ENCODE data around the gene AFF3. TPM values are rescaled to one million over a fixed set of nuclear protein-coding genes. Genes with fewer than 3 reads are reported as not detected.

The AFF3 gene
- total and polyA plus RNA-seq, 2 donors (not counting 3 experiments of a cell fraction or from before 2014, with no cell fraction given): 0.06 to 0.07 TPM

DNA sequence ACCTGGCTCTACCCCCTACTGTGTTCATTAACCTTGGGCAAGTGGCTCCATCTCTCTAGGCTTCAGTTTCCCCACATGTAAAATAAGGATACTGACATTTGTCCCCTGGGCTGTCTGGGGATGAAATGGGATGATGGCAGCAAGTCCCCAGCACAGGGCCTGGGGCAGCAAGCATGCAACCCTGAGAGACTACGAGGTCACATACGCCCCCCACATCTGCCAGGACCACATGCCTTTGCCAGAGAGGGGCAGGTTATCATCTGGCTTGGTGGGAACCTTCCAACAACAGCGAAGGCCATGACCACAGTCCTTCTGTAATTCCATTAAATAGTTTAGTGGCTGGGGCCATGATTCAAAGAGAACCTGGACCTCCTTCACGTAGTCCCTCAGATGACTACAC, 506.7 kb downstream of the AFF3 start:
- Histone ChIP-seq H3K9me1 (replicated peaks; ENCODE audit: control insufficient read depth, extremely low read depth, insufficient read depth, low read length) (no peaks in the 10 kb centered on the region), H3K9me3 (replicated peaks; ENCODE audit: control insufficient read depth, insufficient read depth, low read length) (no peaks in the 10 kb centered on the region), H3K9ac (replicated peaks; ENCODE audit: extremely low read depth, insufficient read depth, low read length) (no peak overlapping the region), H3K4me3 (replicated peaks in 1 of 3; ENCODE audit: insufficient read depth in 1 of 3, low read depth in 1 of 3, low read length in 3 of 3) (no peak overlapping the region), H3K36me3 (ENCODE audit: control insufficient read depth in 2 of 2, extremely low read depth in 1 of 2, insufficient read depth in 2 of 2, low read length in 2 of 2) (no peaks in the 10 kb centered on the region), H3K4me1 (ENCODE audit: control insufficient read depth, extremely low read depth, insufficient read depth, low read length) (no peaks in the 10 kb centered on the region), H3K4me2 (ENCODE audit: insufficient read depth, low read length) (no peak overlapping the region), H3K27me3 (ENCODE audit: control insufficient read depth in 2 of 2, insufficient read depth in 2 of 2, low read length in 2 of 2) (no peaks in the 10 kb centered on the region), H3K79me2 (ENCODE audit: control insufficient read depth, insufficient read depth, low read length) (no peaks in the 10 kb centered on the region), H4K20me1 (replicated peaks; ENCODE audit: control insufficient read depth, extremely low read depth, insufficient read depth, low read length) (no peaks in the 10 kb centered on the region), H3K27ac (ENCODE audit: insufficient read depth, low read depth, low read length) (no peak overlapping the region), H2AFZ (ENCODE audit: low read depth, low read length) (no peak overlapping the region)
- ChIA-PET POLR2A (no interaction called here), CTCF (no interaction called here)
- no peak for FAIRE-seq
- no TSS peak for BruUV-seq (replicated peaks)
- intact Hi-C loops (cut with micrococcal nuclease): no loop called here
- no peak for DNase-seq (ENCODE audit: low read depth, low spot score)
- dilution Hi-C loops (cut with MboI; ENCODE audit: extremely low pct_ligation_motif_present, low sequenced_read_pairs): no loop called here
- TF ChIP-seq GATA2 (IDR thresholded peaks at IDR 0.05; ENCODE audit: insufficient read depth, insufficient read length, low read depth, low read length) (no peak), CTCF (IDR thresholded peaks at IDR 0.05; ENCODE audit: extremely low read depth in 1 of 2, insufficient read depth in 1 of 2, low read depth in 1 of 2, low read length in 2 of 2) (no peak), POLR2AphosphoS5 (IDR thresholded peaks at IDR 0.05; ENCODE audit: insufficient read depth, low read depth, low read length) (no peak)
- TF ChIP-seq, protein P1, sequence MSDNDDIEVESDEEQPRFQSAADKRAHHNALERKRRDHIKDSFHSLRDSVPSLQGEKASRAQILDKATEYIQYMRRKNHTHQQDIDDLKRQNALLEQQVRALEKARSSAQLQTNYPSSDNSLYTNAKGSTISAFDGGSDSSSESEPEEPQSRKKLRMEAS (IDR thresholded peaks at IDR 0.05; ENCODE audit: insufficient read depth, insufficient read length): no peak

- dilution Hi-C loops (cut with MboI; ENCODE audit: extremely low pct_ligation_motif_present, low sequenced_read_pairs) (no loop called here), intact Hi-C loops (cut with micrococcal nuclease) (no loop called here)
- no peaks in the 10 kb centered on the region for H3K9me3 ChIP-seq (replicated peaks; ENCODE audit: control insufficient read depth, insufficient read depth, low read length)
- ChIA-PET POLR2A (no interaction called here), CTCF (no interaction called here)
- no TSS peak for BruUV-seq (replicated peaks)
- DNase-seq (ENCODE audit: low read depth, low spot score) (no peak), FAIRE-seq (no peak)
- H3K79me2 ChIP-seq (ENCODE audit: control insufficient read depth, insufficient read depth, low read length): no peaks in the 10 kb centered on the region
- H4K20me1 ChIP-seq (replicated peaks; ENCODE audit: control insufficient read depth, extremely low read depth, insufficient read depth, low read length): no peaks in the 10 kb centered on the region
- H3K9me1 ChIP-seq (replicated peaks; ENCODE audit: control insufficient read depth, extremely low read depth, insufficient read depth, low read length): no peaks in the 10 kb centered on the region
- TF ChIP-seq, protein P1 (IDR thresholded peaks at IDR 0.05; ENCODE audit: insufficient read depth, insufficient read length): no peak
- TF ChIP-seq POLR2A (IDR thresholded peaks at IDR 0.05; ENCODE audit: low read depth, low read length) (no peak), GATA2 (IDR thresholded peaks at IDR 0.05; ENCODE audit: insufficient read depth, insufficient read length, low read depth, low read length) (no peak), CTCF (IDR thresholded peaks at IDR 0.05; ENCODE audit: extremely low read depth in 1 of 2, insufficient read depth in 1 of 2, low read depth in 1 of 2, low read length in 2 of 2) (no peak), FOS (IDR thresholded peaks at IDR 0.05; ENCODE audit: borderline replicate concordance, insufficient read depth, low read length) (no peak), MYC (IDR thresholded peaks at IDR 0.05; ENCODE audit: low read depth, low read length) (no peak), JUN (IDR thresholded peaks at IDR 0.05; ENCODE audit: borderline replicate concordance, insufficient read depth, insufficient read length, low read depth) (no peak), POLR2AphosphoS5 (IDR thresholded peaks at IDR 0.05; ENCODE audit: insufficient read depth, low read depth, low read length) (no peak), EZH2 (IDR thresholded peaks at IDR 0.05; ENCODE audit: borderline replicate concordance, low read depth, low read length, severe bottlenecking) (no peak)
- H3K4me1 ChIP-seq (ENCODE audit: control insufficient read depth, extremely low read depth, insufficient read depth, low read length): no peaks in the 10 kb centered on the region
- H2AFZ ChIP-seq (ENCODE audit: low read depth, low read length): no peak overlapping the region
- no peak overlapping the region for H3K4me3 ChIP-seq (replicated peaks in 1 of 3; ENCODE audit: insufficient read depth in 1 of 3, low read depth in 1 of 3, low read length in 3 of 3)
- no peak overlapping the region for H3K27ac ChIP-seq (ENCODE audit: insufficient read depth, low read depth, low read length)
- no peaks in the 10 kb centered on the region for H3K36me3 ChIP-seq (ENCODE audit: control insufficient read depth in 2 of 2, extremely low read depth in 1 of 2, insufficient read depth in 2 of 2, low read length in 2 of 2)
- H3K4me2 ChIP-seq (ENCODE audit: insufficient read depth, low read length): no peak overlapping the region
- no peaks in the 10 kb centered on the region for H3K27me3 ChIP-seq (ENCODE audit: control insufficient read depth in 2 of 2, insufficient read depth in 2 of 2, low read length in 2 of 2)
- no peak overlapping the region for H3K9ac ChIP-seq (replicated peaks; ENCODE audit: extremely low read depth, insufficient read depth, low read length)
Measured at GRCh38 chr2:99634234-99634633, 508.2 kb downstream of the AFF3 start.
